Thyroid gland (tissue), 4 donors: Measurements from ENCODE around the gene MRNIP. TPM values are rescaled to one million over a fixed set of nuclear protein-coding genes. Genes with fewer than 3 reads are reported as not detected.
"Not testable (repeated sequence)": the region's sequence is repeated elsewhere in the genome, so short reads cannot be mapped to it uniquely, and the experiment has no call there.

ENCODE experiments used
- DNase-seq, 2 donors: peaks; one replicate each; pipeline ENCODE4 v3.0.0-alpha.2; 2019
- H3K27ac ChIP-seq, 3 donors: fragments of 200-600 bp; sonication (generic); 1 replicate in 2 of 3; 2 replicates in 1 of 3; pipeline ENCODE4 v1.5.1; 2016 to 2019; ENCODE audit warnings: mild to moderate bottlenecking in 1 of 3, moderate library complexity in 1 of 3
- H3K27me3 ChIP-seq: fragments of 200-600 bp; sonication (generic); one replicate; pipeline ENCODE4 v1.5.1; 2019
- H3K36me3 ChIP-seq, 2 donors: fragments of 200-600 bp; sonication (generic); one replicate each; pipeline ENCODE4 v1.5.1; 2016 to 2019
- H3K4me1 ChIP-seq, 2 donors: fragments of 200-600 bp; sonication (generic); one replicate each; pipeline ENCODE4 v1.5.1; 2017 to 2019
- H3K4me3 ChIP-seq, 3 donors: fragments of 200-600 bp; sonication (generic); replicated peaks in 1 of 3; 1 replicate in 2 of 3; 2 replicates in 1 of 3; pipeline ENCODE4 v1.5.1; 2016; ENCODE audit warnings: mild to moderate bottlenecking in 1 of 3
- H3K9me3 ChIP-seq: fragments of 200-600 bp; sonication (generic); one replicate; pipeline ENCODE4 v1.5.1; 2017
- CTCF ChIP-seq, 6 experiments: fragments of 200-600 bp in 3 of 6; fragments of 450-650 bp in 3 of 6; sonication (generic) in 3 of 6; IDR thresholded peaks; one replicate each; pipeline ENCODE4 v1.5.1; 2016 to 2019; ENCODE audit warnings: antibody characterized with exemption in 6 of 6, mild to moderate bottlenecking in 2 of 6, inconsistent platforms in 1 of 6, moderate library complexity in 1 of 6
- POLR2A ChIP-seq, 2 donors: fragments of 450-650 bp; IDR thresholded peaks; one replicate each; pipeline ENCODE4 v1.6.1; 2017; ENCODE audit warnings: antibody characterized with exemption in 2 of 2, mild to moderate bottlenecking in 2 of 2, moderate library complexity in 1 of 2
- WGBS, 2 donors: methylation state at CpG; one replicate each; pipeline ENCODE4 v1.1.5; 2017; 5-methylcytosine and 5-hydroxymethylcytosine counted together
- intact Hi-C: fragments of 100-400 bp; cut with DNase I; formaldehyde crosslinking; loops from one replicate; pipeline ENCODE4 v1.15.1; 2023
- microRNA counts, 2 donors: library from miRNA; unstranded; fragments of <30 nt; microRNA quantifications; one replicate each; lab custom pipeline; 2016 to 2017
- microRNA-seq: library from miRNA; unstranded; fragments of <30 nt; microRNA quantifications from one replicate; pipeline ENCODE4, GENCODE V29; 2016
- small RNA-seq: library from RNA; depleted of rRNA; stranded (forward); fragments of <200 nt; gene quantifications from one replicate; pipeline ENCODE3, GENCODE V24; 2016
- total RNA-seq, 4 donors: library from RNA; depleted of rRNA; stranded (reverse); fragments of >200 nt; gene quantifications; one replicate each; pipeline ENCODE4 v1.2.3, GENCODE V29; 2016

The MRNIP gene
- total RNA-seq, 4 donors from 2014 or later: 37.1 to 68.2 (median 52.1) TPM

- intact Hi-C loops: no loop called here
- no peaks in the 10 kb centered on the region for H3K9me3 ChIP-seq
- H3K27me3 ChIP-seq: no peaks in the 10 kb centered on the region
- H3K27ac ChIP-seq: peak overlapping the region; percentile 43 to 90 (median 73)
- TF ChIP-seq CTCF (IDR thresholded peaks at IDR 0.05) (no peak), POLR2A (IDR thresholded peaks at IDR 0.05) (no peak)
- no peak for DNase-seq
- no peak overlapping the region for H3K4me3 ChIP-seq
- H3K36me3 ChIP-seq: peaks cover 3 to 7% of the 10 kb centered on the region in 2 donors
- H3K4me1 ChIP-seq: peaks cover 27 to 49% of the 10 kb centered on the region in 2 donors
- WGBS, 2 donors: 79 to 83% methylated on average over 21 to 23 of the region's 24 CpGs
Observed at GRCh38 chr5:179792612-179793467, 65.8 kb downstream of the MRNIP start.

GRCh38 chr5:179791881-179792611 lies 66.6 kb downstream of the MRNIP start:
- no peaks in the 10 kb centered on the region for H3K36me3 ChIP-seq
- no peak overlapping the region for H3K4me3 ChIP-seq
- 54 to 70% methylated on average over 9 to 11 of the region's 15 CpGs for WGBS, 2 donors
- H3K9me3 ChIP-seq: no peaks in the 10 kb centered on the region
- no peak for DNase-seq
- H3K27me3 ChIP-seq: no peaks in the 10 kb centered on the region
- TF ChIP-seq POLR2A (IDR thresholded peaks at IDR 0.05) (no peak), CTCF (IDR thresholded peaks at IDR 0.05) (no peak)
- intact Hi-C loops: no loop called here
- peak overlapping the region in 2 of 3 donors; percentile 73 to 90 for H3K27ac ChIP-seq
- peaks cover 32 to 56% of the 10 kb centered on the region in 2 donors for H3K4me1 ChIP-seq

- H3K27ac ChIP-seq: not testable (repeated sequence)
- WGBS, 2 donors: 95 to 98% methylated on average over 9 of the region's 9 CpGs
Observed at GRCh38 chr5:179789278-179789677, 69.3 kb downstream of the MRNIP start.

GRCh38 chr5:179788193-179788854 lies 70.3 kb downstream of the MRNIP start:
- Histone ChIP-seq H3K27ac (no peak overlapping the region), H3K4me3 (no peak overlapping the region), H3K9me3 (no peaks in the 10 kb centered on the region), H3K27me3 (no peaks in the 10 kb centered on the region), H3K4me1 (peaks cover 8 to 29% of the 10 kb centered on the region in 2 donors), H3K36me3 (no peaks in the 10 kb centered on the region)
- DNase-seq: no peak
- TF ChIP-seq CTCF (IDR thresholded peaks at IDR 0.05): no peak
- no peak for TF ChIP-seq POLR2A (IDR thresholded peaks at IDR 0.05)
- 94 to 96% methylated on average over 4 to 7 of the region's 7 CpGs for WGBS, 2 donors
- intact Hi-C loops: no loop called here

More at GRCh38 chr5:179789278-179789677, 69.3 kb downstream of the MRNIP start:
- H3K27me3 ChIP-seq, DNase-seq, H3K9me3 ChIP-seq, H3K4me3 ChIP-seq, intact Hi-C loops, H3K36me3 ChIP-seq: not testable (repeated sequence)
- H3K4me1 ChIP-seq: peaks cover 17 to 39% of the 10 kb centered on the region in 2 donors

MicroRNAs within 50 kb of the gene (microRNA counts, 767-probe panel; counts per million panel counts)
- 0 counts per million in 2 donors for microRNA hsa-miR-1229 (lab: Ali Mortazavi, UCI)

Small RNA genes lying within 50 kb of the gene (microRNA-seq; reads per million reads assigned to microRNA genes)
- 3.3 reads per million for gene MIR1229

Small RNA genes lying within 50 kb of the gene (small RNA-seq; reads per million reads assigned to genes)
- gene MIR1229 (not detected), gene RF00019 (not detected)

Other genes with a start within 250 kb of the MRNIP start
- 100 to 1,000 TPM; 459 to 991 (median 620) TPM for gene HNRNPH1, start 235.1 kb downstream of the MRNIP start, total RNA-seq
- under 1 TPM in 1 of 4 donors, not detected in 3; 0.67 TPM for gene CBY3, start 177.8 kb downstream of the MRNIP start, total RNA-seq
- gene CANX, start 159.8 kb downstream of the MRNIP start, total RNA-seq: 100 to 1,000 TPM; 561 to 949 (median 856) TPM
- 10 to 100 TPM; 27.3 to 46.7 (median 28.0) TPM for gene MAML1, start 126.0 kb downstream of the MRNIP start, total RNA-seq
- 10 to 100 TPM in 2 of 4 donors, 1 to 10 TPM in 2; 6.4 to 28.2 (median 15.9) TPM for gene LTC4S, start 64.8 kb downstream of the MRNIP start, total RNA-seq
- gene MGAT4B, start 52.0 kb downstream of the MRNIP start, total RNA-seq: 100 to 1,000 TPM in 2 of 4 donors, 10 to 100 TPM in 2; 83.6 to 108 (median 102) TPM
- 1,000 to 10,000 TPM in 1 of 4 donors, 100 to 1,000 TPM in 3; 649 to 1,146 (median 971) TPM for gene SQSTM1, start 37.9 kb downstream of the MRNIP start, total RNA-seq
- gene TBC1D9B, start 49.1 kb upstream of the MRNIP start, total RNA-seq: 100 to 1,000 TPM in 1 of 4 donors, 10 to 100 TPM in 3; 75.5 to 115 (median 94.3) TPM
- 100 to 1,000 TPM in 1 of 4 donors, 10 to 100 TPM in 3; 55.0 to 121 (median 69.4) TPM for gene RNF130, start 212.9 kb upstream of the MRNIP start, total RNA-seq